HG02642 (cell line): ENCODE data around the gene LRP2.

Experiments used
- ATAC-seq: cut with Tn5 transposase; IDR thresholded peaks from one replicate; pipeline ENCODE4 v1.9.1; 2021; ENCODE audit warnings: mild to moderate bottlenecking; ENCODE audit not compliant: unreplicated experiment, poor library complexity

LRP2 gene

DNA sequence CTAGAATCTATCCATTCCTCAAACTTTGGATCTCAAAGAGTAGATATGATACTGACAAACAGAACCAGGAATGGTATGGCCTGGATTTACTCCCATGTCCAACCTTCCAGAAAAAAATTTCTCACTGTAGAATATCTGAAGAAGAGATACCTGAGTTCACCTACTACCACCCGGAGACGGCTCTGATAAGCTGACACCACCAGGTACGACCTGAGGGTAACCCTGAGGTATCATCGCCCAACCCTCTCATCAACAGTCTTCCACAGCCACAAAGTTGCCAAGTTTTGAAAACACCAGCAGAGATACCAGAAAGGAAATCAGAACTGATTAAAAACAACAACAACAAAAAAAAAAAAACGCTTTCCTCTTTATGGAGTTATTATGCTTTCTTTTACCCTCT lies 102.9 kb downstream of the LRP2 start:
- no peak for ATAC-seq

GRCh38 chr2:169258045-169258601 lies 104.2 kb downstream of the LRP2 start:
- no peak for ATAC-seq

- no peak for ATAC-seq
Observed at GRCh38 chr2:169254774-169255173, 107.6 kb downstream of the LRP2 start.

DNA sequence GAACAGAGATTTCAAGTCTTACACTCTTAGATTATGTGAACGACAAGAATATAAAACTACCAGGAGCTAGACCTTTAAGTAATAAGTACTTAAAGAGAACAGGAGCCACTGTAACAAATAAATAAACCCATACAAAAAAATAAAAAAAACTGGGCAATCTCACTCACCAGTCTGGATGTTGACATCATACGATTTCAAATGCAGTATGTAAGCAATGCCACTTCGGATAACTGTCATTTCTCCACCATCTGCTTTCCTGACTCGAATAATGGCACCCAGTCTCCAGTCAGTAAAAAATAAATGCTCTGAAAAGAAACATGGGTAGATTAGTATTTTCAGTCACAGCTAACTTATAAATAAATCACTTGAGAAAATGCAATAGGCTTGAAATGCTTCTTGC lies 115.1 kb downstream of the LRP2 start:
- no peak for ATAC-seq

DNA sequence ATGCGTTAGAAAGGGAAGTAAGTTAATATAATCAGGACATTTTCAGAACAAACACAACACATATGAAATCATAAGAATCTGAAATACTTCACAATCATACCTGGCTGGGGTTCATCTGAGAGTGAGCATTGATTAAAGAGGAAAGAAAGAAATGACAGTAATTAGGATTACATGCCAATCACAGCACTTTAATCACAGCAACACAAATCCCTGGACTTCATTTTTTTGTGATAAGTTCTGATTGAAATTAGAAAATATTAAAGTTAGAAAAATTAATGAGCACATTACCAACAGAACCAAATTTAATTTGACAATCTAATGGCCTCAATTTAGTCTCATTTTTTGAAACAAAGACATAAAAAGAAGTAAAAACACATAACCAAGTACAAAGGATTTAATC lies 121.9 kb downstream of the LRP2 start:
- ATAC-seq: no peak

- ATAC-seq: no peak
Observed at GRCh38 chr2:169237939-169238338, 124.4 kb downstream of the LRP2 start.

- ATAC-seq: no peak
Observed at GRCh38 chr2:169237286-169237685, 125.0 kb downstream of the LRP2 start.

GRCh38 chr2:169232551-169233154 lies 129.7 kb downstream of the LRP2 start:
- no peak for ATAC-seq

DNA sequence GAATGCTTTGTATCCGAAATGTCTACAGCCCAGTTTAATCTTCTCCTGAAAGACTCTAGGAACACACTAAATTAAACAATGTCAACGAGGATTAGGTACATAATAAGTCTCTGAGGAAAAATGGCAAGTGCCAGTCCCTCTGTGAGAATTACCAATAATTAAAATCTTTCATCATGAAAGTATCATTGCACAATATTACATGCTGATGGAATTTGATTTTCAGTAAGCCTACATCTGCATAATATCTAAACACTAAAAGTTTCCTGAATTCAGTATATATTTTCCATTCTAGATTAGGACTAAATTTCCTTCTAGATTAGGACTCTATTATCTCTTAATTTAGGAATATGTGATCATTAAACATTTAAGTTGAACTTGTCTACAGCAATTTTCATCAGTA lies 132.1 kb downstream of the LRP2 start:
- no peak for ATAC-seq

- no peak for ATAC-seq
Observed at GRCh38 chr2:169229590-169229989, 132.7 kb downstream of the LRP2 start.

- ATAC-seq: no peak
Observed at GRCh38 chr2:169225906-169226305, 136.4 kb downstream of the LRP2 start.

GRCh38 chr2:169225233-169225750 lies 137.0 kb downstream of the LRP2 start:
- no peak for ATAC-seq

DNA sequence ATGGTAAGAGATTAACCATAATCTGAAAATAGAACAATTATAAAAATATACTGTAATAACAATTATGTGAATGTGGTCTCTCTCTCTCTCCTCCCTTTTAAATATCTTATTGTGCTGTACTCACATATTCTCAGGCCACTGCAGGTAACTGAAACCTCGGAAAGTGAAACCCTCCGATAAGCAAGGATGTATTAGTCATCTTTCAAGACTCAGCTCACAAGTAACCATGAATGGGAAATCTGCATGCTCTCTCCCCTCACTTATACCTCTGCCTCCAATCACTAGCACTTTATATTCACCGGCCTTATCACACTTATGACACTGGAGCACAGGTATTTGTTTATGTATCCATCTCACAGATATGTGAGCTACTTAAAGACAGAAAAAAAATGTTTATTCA lies 139.7 kb downstream of the LRP2 start:
- ATAC-seq: peak; percentile 70

GRCh38 chr2:169221745-169222369 lies 140.5 kb downstream of the LRP2 start:
- ATAC-seq: no peak

DNA sequence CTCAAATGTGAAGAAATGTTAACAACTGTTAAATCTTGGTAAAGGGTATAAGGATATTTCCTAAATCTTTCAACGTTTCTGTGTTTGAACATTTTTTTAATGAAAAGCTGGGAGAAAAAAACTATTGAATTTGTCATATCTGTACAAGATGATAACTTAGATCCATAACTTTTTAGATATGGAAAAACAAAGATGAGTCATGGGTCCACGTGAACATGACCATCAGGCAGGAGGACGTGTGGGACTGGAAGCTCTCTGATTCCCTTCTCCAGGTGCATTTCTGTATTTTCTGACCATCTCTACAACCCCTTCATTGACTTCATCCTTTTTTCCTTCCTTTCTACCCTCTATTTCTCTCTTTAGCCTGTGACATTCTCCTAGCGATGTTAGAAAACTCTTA lies 151.4 kb downstream of the LRP2 start:
- no peak for ATAC-seq

GRCh38 chr2:169208026-169208425 lies 154.3 kb downstream of the LRP2 start:
- no peak for ATAC-seq

DNA sequence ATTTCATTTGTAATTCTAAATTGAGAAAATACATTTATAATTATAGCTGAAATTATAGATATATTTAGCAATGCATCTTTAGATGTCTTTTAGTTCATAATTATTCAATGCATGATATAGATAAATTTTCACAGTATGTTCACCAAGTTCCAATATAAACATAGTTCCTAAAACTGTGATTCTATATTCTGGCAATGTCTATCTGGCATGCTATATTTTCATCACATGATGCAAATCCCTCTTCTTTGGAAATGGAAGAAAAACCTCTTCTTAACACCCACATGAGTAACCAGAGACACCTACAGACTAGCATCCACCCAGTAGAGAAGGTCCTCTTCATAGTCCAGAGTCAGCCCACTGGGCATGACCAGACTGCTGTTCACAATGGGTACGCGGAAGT lies 157.2 kb downstream of the LRP2 start:
- no peak for ATAC-seq

GRCh38 chr2:169203952-169204351 lies 158.4 kb downstream of the LRP2 start:
- ATAC-seq: no peak

DNA sequence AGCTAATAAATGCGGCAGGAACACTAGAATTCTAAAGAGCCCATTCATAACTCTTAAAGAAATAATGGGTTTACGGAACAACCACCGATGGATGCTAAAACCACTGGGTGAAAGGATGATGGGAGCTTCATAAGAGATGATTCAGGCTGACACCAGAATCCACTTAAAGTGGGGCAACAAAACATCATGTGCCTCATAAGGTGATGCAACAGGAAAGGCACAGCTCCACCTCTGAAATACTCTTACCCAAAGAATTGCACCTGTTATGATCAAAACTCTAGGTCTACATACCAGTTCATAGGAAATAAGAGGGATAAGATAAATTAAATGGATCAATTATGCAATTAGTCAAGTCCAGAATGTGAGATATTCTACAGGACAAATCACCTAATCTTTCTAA lies 161.6 kb downstream of the LRP2 start:
- no peak for ATAC-seq

DNA sequence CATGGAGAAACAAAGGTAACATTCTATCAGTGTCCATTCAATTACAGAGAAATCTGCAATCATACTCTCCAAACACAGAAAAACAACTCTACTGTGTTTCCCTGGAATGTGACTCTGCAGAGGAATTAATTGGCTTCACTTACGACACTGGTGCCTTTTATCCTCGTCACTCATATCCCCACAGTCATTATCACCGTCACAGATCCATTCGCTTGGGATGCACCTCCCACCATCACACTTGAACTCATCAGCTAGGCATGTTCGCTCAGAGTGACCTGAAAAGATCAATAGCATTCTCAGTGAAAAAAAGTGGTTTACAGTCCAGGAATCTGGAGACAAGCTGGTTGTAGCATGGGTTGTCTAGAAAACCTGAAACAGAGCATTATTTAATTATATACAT lies 168.7 kb downstream of the LRP2 start:
- ATAC-seq: no peak

DNA sequence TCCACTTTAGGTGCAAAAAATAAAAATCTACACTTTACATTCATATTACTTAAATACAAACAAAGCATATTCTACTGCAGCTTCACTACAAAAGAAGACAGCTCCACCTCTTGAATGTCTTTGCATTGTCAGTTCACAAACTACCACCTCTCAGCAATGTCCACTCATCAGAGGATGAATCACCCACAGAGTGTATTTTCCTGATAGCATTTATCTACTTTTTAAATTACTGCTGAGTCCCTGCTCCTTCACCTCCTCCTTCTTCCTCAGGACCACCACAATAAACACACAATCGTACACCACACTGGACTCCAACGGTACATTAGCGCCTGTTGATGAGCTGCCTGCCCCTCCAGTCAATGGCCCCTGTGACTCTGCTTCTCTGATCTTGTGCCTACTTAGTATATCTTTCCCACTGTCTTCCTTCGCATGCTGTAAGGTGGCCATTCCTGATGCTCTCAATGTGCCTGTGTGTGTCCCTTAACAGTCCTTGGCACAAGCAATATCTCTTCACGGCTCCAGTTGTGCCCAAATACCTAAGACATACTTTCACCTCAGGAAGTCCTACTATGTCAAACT lies 172.0 kb downstream of the LRP2 start:
- no peak for ATAC-seq

GRCh38 chr2:169189132-169189531 lies 173.2 kb downstream of the LRP2 start:
- no peak for ATAC-seq
